ENCODE data around the gene RNFT2.

DNA sequence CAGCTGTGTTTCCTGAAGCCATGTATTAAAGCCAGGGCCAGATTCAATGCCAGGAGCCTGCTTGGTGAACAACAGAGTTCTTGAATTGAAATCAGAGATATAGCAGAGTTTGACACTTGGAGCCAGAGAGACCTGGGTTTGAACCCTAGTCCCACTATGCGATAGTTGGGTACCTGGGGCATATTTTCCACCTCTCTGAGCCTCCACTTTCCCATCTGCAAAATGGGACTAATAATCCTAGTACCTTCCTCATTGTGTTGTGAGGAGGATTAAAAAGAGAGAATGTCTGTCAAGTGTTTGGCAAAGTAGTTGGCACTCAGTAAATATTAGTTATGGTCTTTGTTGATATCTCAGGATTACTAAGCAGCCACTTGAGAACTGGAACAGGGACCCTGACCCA lies 149.1 kb downstream of the RNFT2 start:
- TF ChIP-seq, protein P1, sequence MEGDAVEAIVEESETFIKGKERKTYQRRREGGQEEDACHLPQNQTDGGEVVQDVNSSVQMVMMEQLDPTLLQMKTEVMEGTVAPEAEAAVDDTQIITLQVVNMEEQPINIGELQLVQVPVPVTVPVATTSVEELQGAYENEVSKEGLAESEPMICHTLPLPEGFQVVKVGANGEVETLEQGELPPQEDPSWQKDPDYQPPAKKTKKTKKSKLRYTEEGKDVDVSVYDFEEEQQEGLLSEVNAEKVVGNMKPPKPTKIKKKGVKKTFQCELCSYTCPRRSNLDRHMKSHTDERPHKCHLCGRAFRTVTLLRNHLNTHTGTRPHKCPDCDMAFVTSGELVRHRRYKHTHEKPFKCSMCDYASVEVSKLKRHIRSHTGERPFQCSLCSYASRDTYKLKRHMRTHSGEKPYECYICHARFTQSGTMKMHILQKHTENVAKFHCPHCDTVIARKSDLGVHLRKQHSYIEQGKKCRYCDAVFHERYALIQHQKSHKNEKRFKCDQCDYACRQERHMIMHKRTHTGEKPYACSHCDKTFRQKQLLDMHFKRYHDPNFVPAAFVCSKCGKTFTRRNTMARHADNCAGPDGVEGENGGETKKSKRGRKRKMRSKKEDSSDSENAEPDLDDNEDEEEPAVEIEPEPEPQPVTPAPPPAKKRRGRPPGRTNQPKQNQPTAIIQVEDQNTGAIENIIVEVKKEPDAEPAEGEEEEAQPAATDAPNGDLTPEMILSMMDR (conservative IDR thresholded peaks at IDR 0.05) = no peak
- TF ChIP-seq EZH2 (IDR thresholded peaks at IDR 0.05; ENCODE audit: low read depth) = no peak
